Measurements from ENCODE around the gene CHMP3. TPM values are rescaled to one million over a fixed set of nuclear protein-coding genes. Genes with fewer than 3 reads are reported as not detected.

The CHMP3 gene
- total RNA-seq, 2 donors from 2014 or later = 138 to 139 TPM

GRCh38 chr2:86541334-86541733, 21.9 kb downstream of the CHMP3 start:
- no peak overlapping the region for H3K27ac ChIP-seq
- ATAC-seq (ENCODE audit: insufficient number of reproducible peaks, low FRiP score, low read depth) = no peak
- H3K36me3 ChIP-seq = no peaks in the 10 kb centered on the region
- no peaks in the 10 kb centered on the region for H3K27me3 ChIP-seq (replicated peaks; ENCODE audit: insufficient read depth)
- no peak for TF ChIP-seq CTCF (IDR thresholded peaks at IDR 0.05)
- no peaks in the 10 kb centered on the region for H3K9me3 ChIP-seq
- no peak overlapping the region for H3K4me3 ChIP-seq
- H3K4me1 ChIP-seq (ENCODE audit: control insufficient read depth in 1 of 2, low read depth in 2 of 2) = no peaks in the 10 kb centered on the region
- DNase-seq (ENCODE audit: low spot score) = no peak

- H3K36me3 ChIP-seq = no peaks in the 10 kb centered on the region
- H3K27me3 ChIP-seq (replicated peaks; ENCODE audit: insufficient read depth) = no peaks in the 10 kb centered on the region
- no peak overlapping the region for H3K27ac ChIP-seq
- no peak for DNase-seq (ENCODE audit: low spot score)
- ATAC-seq (ENCODE audit: insufficient number of reproducible peaks, low FRiP score, low read depth) = no peak
- H3K9me3 ChIP-seq = no peaks in the 10 kb centered on the region
- no peak for TF ChIP-seq CTCF (IDR thresholded peaks at IDR 0.05)
- H3K4me1 ChIP-seq (ENCODE audit: control insufficient read depth in 1 of 2, low read depth in 2 of 2) = no peaks in the 10 kb centered on the region
- no peak overlapping the region for H3K4me3 ChIP-seq
These were observed 29.7 kb downstream of the CHMP3 start for GRCh38 chr2:86533589-86533988.

GRCh38 chr2:86525421-86526340, 37.6 kb downstream of the CHMP3 start:
- Histone ChIP-seq H3K36me3 (peaks cover 3% of the 10 kb centered on the region), H3K9me3 (no peaks in the 10 kb centered on the region), H3K4me1 (ENCODE audit: control insufficient read depth in 1 of 2, low read depth in 2 of 2) (no peaks in the 10 kb centered on the region), H3K27me3 (replicated peaks; ENCODE audit: insufficient read depth) (no peaks in the 10 kb centered on the region), H3K27ac (no peak overlapping the region), H3K4me3 (no peak overlapping the region)
- no peak for TF ChIP-seq CTCF (IDR thresholded peaks at IDR 0.05)
- no peak for DNase-seq (ENCODE audit: low spot score)
- ATAC-seq (ENCODE audit: insufficient number of reproducible peaks, low FRiP score, low read depth) = no peak

- DNase-seq (ENCODE audit: low spot score) (no peak), ATAC-seq (ENCODE audit: insufficient number of reproducible peaks, low FRiP score, low read depth) (no peak)
- Histone ChIP-seq H3K27me3 (replicated peaks; ENCODE audit: insufficient read depth) (no peaks in the 10 kb centered on the region), H3K4me1 (ENCODE audit: control insufficient read depth in 1 of 2, low read depth in 2 of 2) (peaks cover 0 to 7% of the 10 kb centered on the region in 2 donors), H3K9me3 (no peaks in the 10 kb centered on the region), H3K27ac (no peak overlapping the region), H3K36me3 (peaks cover 3% of the 10 kb centered on the region), H3K4me3 (no peak overlapping the region)
- TF ChIP-seq CTCF (IDR thresholded peaks at IDR 0.05) = no peak
These were observed 39.8 kb downstream of the CHMP3 start for GRCh38 chr2:86523491-86523890.

- ATAC-seq (ENCODE audit: insufficient number of reproducible peaks, low FRiP score, low read depth) = no peak
- Histone ChIP-seq H3K36me3 (peaks cover 3% of the 10 kb centered on the region), H3K4me1 (ENCODE audit: control insufficient read depth in 1 of 2, low read depth in 2 of 2) (peaks cover 0 to 10% of the 10 kb centered on the region in 2 donors), H3K27ac (no peak overlapping the region), H3K9me3 (no peaks in the 10 kb centered on the region), H3K4me3 (no peak overlapping the region), H3K27me3 (replicated peaks; ENCODE audit: insufficient read depth) (no peaks in the 10 kb centered on the region)
- no peak for DNase-seq (ENCODE audit: low spot score)
- no peak for TF ChIP-seq CTCF (IDR thresholded peaks at IDR 0.05)
These were observed 40.5 kb downstream of the CHMP3 start for GRCh38 chr2:86522711-86523110.
